Activated gamma-delta T cell treated with Interleukin-2 at 50 U/mL for 16 hours (primary cell): ENCODE results near the gene BAK1.

Experiments used
- DNase-seq: peaks from one replicate; pipeline ENCODE4 v3.0.0-alpha.2; 2020

BAK1 gene

GRCh38 chr6:33579828-33580714, at the start of gene BAK1:
Gene BAK1, minus strand, starts transcription at chr6:33580276. Its CDS starts 2,672 bp downstream, at chr6:33577604.
- peak; percentile 80 for DNase-seq

- DNase-seq: no peak
Measured at GRCh38 chr6:33628401-33628964, 48.4 kb upstream of the BAK1 start.

- no peak for DNase-seq
Measured at GRCh38 chr6:33627876-33628275, 47.8 kb upstream of the BAK1 start.

- no peak for DNase-seq
Measured at GRCh38 chr6:33624856-33625255, 44.8 kb upstream of the BAK1 start.

- DNase-seq: no peak
Measured at GRCh38 chr6:33623895-33624381, 43.9 kb upstream of the BAK1 start.

- DNase-seq: no peak
Measured at GRCh38 chr6:33622456-33623431, 42.7 kb upstream of the BAK1 start.

GRCh38 chr6:33621711-33622388, 41.8 kb upstream of the BAK1 start:
- peak; percentile 20 for DNase-seq

GRCh38 chr6:33620856-33621710, 41.0 kb upstream of the BAK1 start, which contains the start of gene ITPR3:
Gene ITPR3, plus strand, starts transcription at chr6:33621322. Its CDS starts 281 bp downstream, at chr6:33621603.
- peak; percentile 68 for DNase-seq

GRCh38 chr6:33620158-33620855, 40.2 kb upstream of the BAK1 start:
- DNase-seq: peak; percentile 26

GRCh38 chr6:33619166-33619840, 39.2 kb upstream of the BAK1 start:
- DNase-seq: no peak

- no peak for DNase-seq
Measured at GRCh38 chr6:33616913-33617312, 36.8 kb upstream of the BAK1 start.

GRCh38 chr6:33616113-33616512, 36.0 kb upstream of the BAK1 start:
- no peak for DNase-seq

GRCh38 chr6:33613795-33614168, 33.7 kb upstream of the BAK1 start:
- DNase-seq: no peak

GRCh38 chr6:33613146-33613794, 33.2 kb upstream of the BAK1 start:
- DNase-seq: no peak

GRCh38 chr6:33610779-33611732, 31.0 kb upstream of the BAK1 start:
- DNase-seq: no peak

- no peak for DNase-seq
Measured at GRCh38 chr6:33610067-33610466, 30.0 kb upstream of the BAK1 start.

- no peak for DNase-seq
Measured at GRCh38 chr6:33609528-33609927, 29.5 kb upstream of the BAK1 start.

GRCh38 chr6:33609019-33609418, 28.9 kb upstream of the BAK1 start:
- no peak for DNase-seq
